OCI-LY7 (cell line): Measurements from ENCODE around the gene SPSB1. TPM values are rescaled to one million over a fixed set of nuclear protein-coding genes. Genes with fewer than 3 reads are reported as not detected.

ENCODE experiments used
- BruUV-seq: library from RNA; stranded (reverse); fragments of 400-500 nt; replicated peaks from 2 replicates; lab custom pipeline; 2021; lab: Mats Ljungman, UMichigan
- CTCF ChIA-PET: fragments of 300-600 bp; sonication (Branson Sonifier 250); formaldehyde crosslinking; loops from one replicate; lab custom pipeline; 2022; ENCODE audit warnings: antibody characterized with exemption; ENCODE audit not compliant: unreplicated experiment; lab: Charles Lee
- POLR2A ChIA-PET: fragments of 300-600 bp; sonication (Branson Sonifier 250); formaldehyde crosslinking; loops from one replicate; lab custom pipeline; 2022; ENCODE audit warnings: antibody characterized with exemption; lab: Charles Lee
- DNase-seq: peaks from one replicate; pipeline ENCODE4 v3.0.0-alpha.2; 2015; ENCODE audit warnings: low spot score
- H2AFZ ChIP-seq: fragments of 200-600 bp; sonication (generic), shearing (Covaris generic); 2 replicates; pipeline ENCODE4 v1.6.1; 2014; ENCODE audit warnings: mild to moderate bottlenecking, antibody characterized with exemption, low read length, moderate library complexity
- H3K27ac ChIP-seq: fragments of 200-600 bp; sonication (generic); 2 replicates; pipeline ENCODE4 v1.5.1; 2014; ENCODE audit warnings: mixed run types, low read depth, mild to moderate bottlenecking, moderate library complexity, low read length, inconsistent platforms; ENCODE audit not compliant: poor library complexity, severe bottlenecking
- H3K36me3 ChIP-seq: fragments of 200-600 bp; sonication (generic); 2 replicates; pipeline ENCODE4 v1.6.1; 2014; ENCODE audit warnings: mild to moderate bottlenecking, antibody characterized with exemption, low read length, moderate library complexity, mixed read lengths; ENCODE audit not compliant: insufficient read depth
- H3K4me1 ChIP-seq: fragments of 200-600 bp; sonication (generic); 2 replicates; pipeline ENCODE4 v1.5.1; 2014; ENCODE audit warnings: mild to moderate bottlenecking, low read length; ENCODE audit not compliant: insufficient read depth, poor library complexity, severe bottlenecking
- H3K4me2 ChIP-seq: fragments of 200-600 bp; sonication (generic); 2 replicates; pipeline ENCODE4 v1.6.1; 2014; ENCODE audit warnings: mild to moderate bottlenecking, low read length
- H3K4me3 ChIP-seq: fragments of 200-600 bp; sonication (generic); 2 replicates; pipeline ENCODE4 v1.5.1; 2014; ENCODE audit warnings: mild to moderate bottlenecking, low read depth, low read length; ENCODE audit not compliant: poor library complexity, severe bottlenecking
- H3K79me2 ChIP-seq: fragments of 200-600 bp; sonication (generic); 2 replicates; pipeline ENCODE4 v1.6.1; 2016; ENCODE audit warnings: low read depth, mild to moderate bottlenecking, low read length, moderate library complexity, mixed read lengths; ENCODE audit not compliant: insufficient read depth
- H3K9me2 ChIP-seq: fragments of 200-600 bp; sonication (generic); 2 replicates; pipeline ENCODE4 v1.6.1; 2016; ENCODE audit warnings: mild to moderate bottlenecking, low read length, mixed read lengths; ENCODE audit not compliant: insufficient read depth
- H3K9me3 ChIP-seq: fragments of 200-600 bp; sonication (generic); 2 replicates; pipeline ENCODE4 v1.6.1; 2014; ENCODE audit warnings: mild to moderate bottlenecking, mixed run types, low read length, mixed read lengths
- H4K20me1 ChIP-seq: fragments of 200-600 bp; sonication (generic); 2 replicates; pipeline ENCODE4 v1.6.1; 2014; ENCODE audit warnings: mild to moderate bottlenecking, antibody characterized with exemption, low read length, moderate library complexity, mixed read lengths; ENCODE audit not compliant: insufficient read depth
- EZH2phosphoT487 ChIP-seq: fragments of 200-600 bp; sonication (generic); IDR thresholded peaks from 2 replicates; pipeline ENCODE4 v1.6.1; 2018; ENCODE audit warnings: low read depth, borderline replicate concordance, mild to moderate bottlenecking, mixed run types, antibody characterized with exemption, low read length, moderate library complexity, mixed read lengths
- intact Hi-C: fragments of 100-400 bp; cut with micrococcal nuclease; formaldehyde crosslinking; loops from one replicate; pipeline ENCODE4 v1.10.0; 2022; ENCODE audit not compliant: unreplicated experiment
- total RNA-seq, 2 experiments: library from RNA; depleted of rRNA in 1 of 2; stranded (reverse); fragments of >200 nt in 1 of 2; shearing (Covaris generic) in 1 of 2; gene quantifications; 2 replicates each; pipeline ENCODE4 v1.2.3, GENCODE V29; 2014 to 2022
- TF ChIP-seq, protein P1 (sequence below): fragments of 200-600 bp; sonication (generic); conservative IDR thresholded peaks from 2 replicates; pipeline ENCODE4 v1.5.1; 2014; ENCODE audit warnings: mild to moderate bottlenecking, antibody characterized with exemption, low read length, moderate library complexity, mixed read lengths

SPSB1 gene
- total RNA-seq, 2 experiments from 2014 or later = 1.2 to 14.0 TPM

GRCh38 chr1:9249534-9250410, 42.9 kb upstream of the SPSB1 start:
- H3K9me2 ChIP-seq = no peaks in the 10 kb centered on the region
- no TSS peak for BruUV-seq
- H3K4me3 ChIP-seq = no peak overlapping the region
- peak; percentile 34 for DNase-seq
- intact Hi-C loops = no loop called here
- no peaks in the 10 kb centered on the region for H3K36me3 ChIP-seq
- ChIA-PET CTCF (interaction anchor here (1.0 kb wide), 1 partner anchor 14 kb away, joined by 3 read pairs; no protein-coding TSS in a partner anchor), POLR2A (interaction anchor here (0.6 kb wide), 1 partner anchor 246 kb away, joined by 3 read pairs; no protein-coding TSS in a partner anchor)
- no peaks in the 10 kb centered on the region for H3K79me2 ChIP-seq
- H2AFZ ChIP-seq = no peak overlapping the region
- H3K4me1 ChIP-seq = no peaks in the 10 kb centered on the region
- no peak for TF ChIP-seq EZH2phosphoT487
- TF ChIP-seq, protein P1, sequence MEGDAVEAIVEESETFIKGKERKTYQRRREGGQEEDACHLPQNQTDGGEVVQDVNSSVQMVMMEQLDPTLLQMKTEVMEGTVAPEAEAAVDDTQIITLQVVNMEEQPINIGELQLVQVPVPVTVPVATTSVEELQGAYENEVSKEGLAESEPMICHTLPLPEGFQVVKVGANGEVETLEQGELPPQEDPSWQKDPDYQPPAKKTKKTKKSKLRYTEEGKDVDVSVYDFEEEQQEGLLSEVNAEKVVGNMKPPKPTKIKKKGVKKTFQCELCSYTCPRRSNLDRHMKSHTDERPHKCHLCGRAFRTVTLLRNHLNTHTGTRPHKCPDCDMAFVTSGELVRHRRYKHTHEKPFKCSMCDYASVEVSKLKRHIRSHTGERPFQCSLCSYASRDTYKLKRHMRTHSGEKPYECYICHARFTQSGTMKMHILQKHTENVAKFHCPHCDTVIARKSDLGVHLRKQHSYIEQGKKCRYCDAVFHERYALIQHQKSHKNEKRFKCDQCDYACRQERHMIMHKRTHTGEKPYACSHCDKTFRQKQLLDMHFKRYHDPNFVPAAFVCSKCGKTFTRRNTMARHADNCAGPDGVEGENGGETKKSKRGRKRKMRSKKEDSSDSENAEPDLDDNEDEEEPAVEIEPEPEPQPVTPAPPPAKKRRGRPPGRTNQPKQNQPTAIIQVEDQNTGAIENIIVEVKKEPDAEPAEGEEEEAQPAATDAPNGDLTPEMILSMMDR = peak; percentile 73
- no peaks in the 10 kb centered on the region for H3K9me3 ChIP-seq
- H4K20me1 ChIP-seq = no peaks in the 10 kb centered on the region
- no peak overlapping the region for H3K27ac ChIP-seq
- no peak overlapping the region for H3K4me2 ChIP-seq

DNA sequence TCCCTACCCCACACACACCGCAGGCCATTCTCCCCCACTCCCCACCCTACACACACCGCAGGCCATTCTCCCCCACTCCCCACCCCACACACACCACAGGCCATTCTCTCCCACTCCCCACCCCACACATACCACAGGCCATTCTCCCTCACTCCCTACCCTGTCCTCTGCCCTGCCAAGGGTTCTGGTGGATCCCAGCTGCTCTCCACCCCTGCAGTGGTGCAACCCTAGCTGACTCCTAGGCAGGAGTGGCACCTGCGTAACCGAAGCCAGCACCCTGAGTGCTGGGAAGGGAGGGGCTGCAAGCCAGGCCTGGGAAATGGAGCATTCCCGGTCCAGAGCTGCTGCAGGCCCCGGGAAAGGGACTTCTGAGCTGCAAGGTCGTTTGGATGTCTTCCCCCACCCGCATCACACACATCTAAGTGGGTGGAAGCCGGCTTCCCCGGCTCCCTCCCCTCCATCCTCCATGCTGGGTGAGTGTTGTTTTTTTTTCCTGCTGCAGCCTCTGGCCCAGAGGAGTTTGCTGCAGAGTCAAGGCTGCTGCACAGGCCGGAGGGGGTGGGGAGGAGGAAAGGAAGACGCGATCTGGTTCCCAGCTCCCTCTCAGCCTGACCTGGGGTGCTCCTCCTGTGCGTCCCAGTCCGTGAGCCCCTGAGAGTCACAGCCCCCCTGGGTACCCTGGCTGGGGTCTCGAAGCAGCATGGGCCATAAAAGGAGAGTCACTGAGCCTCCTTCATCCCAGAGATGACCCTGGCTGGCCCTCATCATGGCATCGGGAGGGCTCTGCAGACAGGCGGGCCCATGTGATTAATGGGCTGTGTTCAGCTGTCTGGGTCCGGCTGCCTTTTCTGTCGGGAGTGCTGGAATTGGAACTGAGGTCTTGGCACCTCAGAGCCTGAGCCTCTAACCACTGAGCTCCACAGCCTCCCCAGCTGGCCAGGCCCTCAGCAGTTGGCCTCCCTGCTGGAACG, 42.0 kb upstream of the SPSB1 start:
- no peaks in the 10 kb centered on the region for H3K4me1 ChIP-seq
- intact Hi-C loops = no loop called here
- no peak for DNase-seq
- H3K27ac ChIP-seq = no peak overlapping the region
- no peaks in the 10 kb centered on the region for H3K36me3 ChIP-seq
- no peak overlapping the region for H3K4me3 ChIP-seq
- no peaks in the 10 kb centered on the region for H3K79me2 ChIP-seq
- BruUV-seq = no TSS peak
- no peak overlapping the region for H2AFZ ChIP-seq
- H3K4me2 ChIP-seq = no peak overlapping the region
- ChIA-PET POLR2A (interaction anchor here (0.6 to 0.7 kb wide), 2 partner anchors 33 to 466 kb away, joined by 3 read pairs; no protein-coding TSS in a partner anchor), CTCF (interaction anchor here (1.0 kb wide), 1 partner anchor 15 kb away, joined by 3 read pairs; no protein-coding TSS in a partner anchor)
- no peaks in the 10 kb centered on the region for H3K9me3 ChIP-seq
- no peak for TF ChIP-seq EZH2phosphoT487
- TF ChIP-seq, protein P1 = peak; percentile 4; the same call in 1 of the 2 replicates
- no peaks in the 10 kb centered on the region for H4K20me1 ChIP-seq
- H3K9me2 ChIP-seq = no peaks in the 10 kb centered on the region
